Astrocyte (in vitro differentiated cells and primary cell): ENCODE data around the gene CCR4. TPM values are rescaled to one million over a fixed set of nuclear protein-coding genes. Genes with fewer than 3 reads are reported as not detected.

ENCODE experiments used
- DNase-seq: peaks from one replicate; pipeline ENCODE4 v3.0.0-alpha.2; 2010; ENCODE audit warnings: low read depth
- FAIRE-seq: peaks from 2 replicates; lab custom pipeline; 2011; peaks lifted over from hg19 to GRCh38; lab: Jason Lieb, UNC
- H2AFZ ChIP-seq: 2 replicates; pipeline ENCODE4 v1.6.0; 2012; ENCODE audit warnings: low read depth, low read length, inconsistent platforms
- H3K27ac ChIP-seq: 2 replicates; pipeline ENCODE4 v1.5.1; 2011; ENCODE audit warnings: low read depth, low read length, inconsistent platforms
- H3K27me3 ChIP-seq: 2 replicates; pipeline ENCODE4 v1.6.0; 2011; ENCODE audit warnings: low read length, inconsistent platforms; ENCODE audit not compliant: insufficient read depth
- H3K36me3 ChIP-seq: 2 replicates; pipeline ENCODE4 v1.5.1; 2011; ENCODE audit warnings: low read length, inconsistent platforms; ENCODE audit not compliant: insufficient read depth
- H3K4me1 ChIP-seq: 2 replicates; pipeline ENCODE4 v1.5.1; 2011; ENCODE audit warnings: low read length, inconsistent platforms; ENCODE audit not compliant: insufficient read depth
- H3K4me2 ChIP-seq: 2 replicates; pipeline ENCODE4 v1.6.0; 2012; ENCODE audit warnings: low read length, inconsistent platforms
- H3K4me3 ChIP-seq: 2 replicates; pipeline ENCODE4 v1.5.1; 2011; ENCODE audit warnings: low read depth, mild to moderate bottlenecking, low read length, inconsistent platforms; ENCODE audit not compliant: insufficient read depth
- H3K79me2 ChIP-seq: 2 replicates; pipeline ENCODE4 v1.6.0; 2012; ENCODE audit warnings: mild to moderate bottlenecking, low read length, inconsistent platforms; ENCODE audit not compliant: insufficient read depth
- H3K9ac ChIP-seq: 2 replicates; pipeline ENCODE4 v1.6.0; 2012; ENCODE audit warnings: mild to moderate bottlenecking, low read length, inconsistent platforms
- H3K9me3 ChIP-seq: 2 replicates; pipeline ENCODE4 v1.5.1; 2012; ENCODE audit warnings: low read depth, mild to moderate bottlenecking, low read length, inconsistent platforms; ENCODE audit not compliant: insufficient read depth
- H4K20me1 ChIP-seq: 2 replicates; pipeline ENCODE4 v1.6.0; 2012; ENCODE audit warnings: low read length, inconsistent platforms; ENCODE audit not compliant: insufficient read depth
- H3K27ac Mint-ChIP-seq: one replicate; pipeline ENCODE4 v1.8.0; 2021; ENCODE audit warnings: mild to moderate bottlenecking, mixed read lengths; ENCODE audit not compliant: unreplicated experiment
- H3K27me3 Mint-ChIP-seq: one replicate; pipeline ENCODE4 v1.8.0; 2021; ENCODE audit warnings: low read depth, mixed read lengths; ENCODE audit not compliant: unreplicated experiment
- H3K36me3 Mint-ChIP-seq: one replicate; pipeline ENCODE4 v1.8.0; 2021; ENCODE audit warnings: low read depth, mixed read lengths; ENCODE audit not compliant: unreplicated experiment
- H3K4me1 Mint-ChIP-seq: one replicate; pipeline ENCODE4 v1.8.0; 2021; ENCODE audit warnings: low read depth, mixed read lengths; ENCODE audit not compliant: unreplicated experiment
- H3K4me3 Mint-ChIP-seq: one replicate; pipeline ENCODE4 v1.8.0; 2021; ENCODE audit warnings: mild to moderate bottlenecking, moderate library complexity, mixed read lengths; ENCODE audit not compliant: unreplicated experiment
- H3K9me3 Mint-ChIP-seq: one replicate; pipeline ENCODE4 v1.8.0; 2021; ENCODE audit warnings: mild to moderate bottlenecking, mixed read lengths; ENCODE audit not compliant: unreplicated experiment
- EZH2 ChIP-seq: IDR thresholded peaks from 2 replicates; pipeline ENCODE4 v1.6.1; 2012; ENCODE audit warnings: mild to moderate bottlenecking, low read length, inconsistent platforms; ENCODE audit not compliant: insufficient read depth
- total RNA-seq: library from RNA; stranded (reverse); gene quantifications from 2 replicates; pipeline ENCODE4 v1.2.1, GENCODE V29; 2021
- TF ChIP-seq, protein P1 (sequence below): IDR thresholded peaks from 2 replicates; pipeline ENCODE4 v1.5.1; 2011; ENCODE audit warnings: low read depth, mild to moderate bottlenecking, inconsistent platforms, low read length, moderate library complexity; ENCODE audit not compliant: insufficient read depth

The CCR4 gene
- total RNA-seq, 1 donor from 2014 or later: not detected

DNA sequence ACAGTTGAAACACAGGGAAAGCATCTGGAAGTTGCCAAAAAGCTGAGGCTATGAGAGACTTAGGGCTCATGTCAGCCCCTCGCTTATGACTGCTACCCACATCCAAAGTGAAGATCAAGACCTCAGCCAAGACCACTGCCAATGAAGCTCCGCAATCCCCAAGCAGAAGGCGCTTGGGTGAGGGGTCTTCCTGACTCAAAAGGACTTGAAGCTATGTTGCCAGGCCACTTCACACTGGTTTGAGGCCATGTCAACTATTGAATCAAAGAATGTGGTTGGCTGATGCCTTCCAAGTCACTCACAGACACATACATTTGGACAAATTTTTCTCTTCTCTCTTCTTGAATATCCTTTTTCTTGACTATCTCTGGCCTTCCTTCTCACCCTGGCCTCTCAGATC lies 928 bp upstream of the CCR4 start:
- no peaks in the 10 kb centered on the region for H3K4me1 Mint-ChIP-seq
- Histone ChIP-seq H3K27me3 (peaks cover 5% of the 10 kb centered on the region), H3K9me3 (no peaks in the 10 kb centered on the region), H3K4me2 (no peak overlapping the region), H3K4me3 (no peak overlapping the region), H4K20me1 (no peaks in the 10 kb centered on the region), H3K79me2 (no peaks in the 10 kb centered on the region), H3K27ac (no peak overlapping the region), H3K4me1 (no peaks in the 10 kb centered on the region), H2AFZ (no peak overlapping the region), H3K36me3 (no peaks in the 10 kb centered on the region), H3K9ac (no peak overlapping the region)
- H3K27ac Mint-ChIP-seq: no peak overlapping the region
- H3K9me3 Mint-ChIP-seq: no peaks in the 10 kb centered on the region
- H3K4me3 Mint-ChIP-seq: no peak overlapping the region
- peaks cover 18% of the 10 kb centered on the region for H3K27me3 Mint-ChIP-seq
- peaks cover 2% of the 10 kb centered on the region for H3K36me3 Mint-ChIP-seq
- TF ChIP-seq, protein P1, sequence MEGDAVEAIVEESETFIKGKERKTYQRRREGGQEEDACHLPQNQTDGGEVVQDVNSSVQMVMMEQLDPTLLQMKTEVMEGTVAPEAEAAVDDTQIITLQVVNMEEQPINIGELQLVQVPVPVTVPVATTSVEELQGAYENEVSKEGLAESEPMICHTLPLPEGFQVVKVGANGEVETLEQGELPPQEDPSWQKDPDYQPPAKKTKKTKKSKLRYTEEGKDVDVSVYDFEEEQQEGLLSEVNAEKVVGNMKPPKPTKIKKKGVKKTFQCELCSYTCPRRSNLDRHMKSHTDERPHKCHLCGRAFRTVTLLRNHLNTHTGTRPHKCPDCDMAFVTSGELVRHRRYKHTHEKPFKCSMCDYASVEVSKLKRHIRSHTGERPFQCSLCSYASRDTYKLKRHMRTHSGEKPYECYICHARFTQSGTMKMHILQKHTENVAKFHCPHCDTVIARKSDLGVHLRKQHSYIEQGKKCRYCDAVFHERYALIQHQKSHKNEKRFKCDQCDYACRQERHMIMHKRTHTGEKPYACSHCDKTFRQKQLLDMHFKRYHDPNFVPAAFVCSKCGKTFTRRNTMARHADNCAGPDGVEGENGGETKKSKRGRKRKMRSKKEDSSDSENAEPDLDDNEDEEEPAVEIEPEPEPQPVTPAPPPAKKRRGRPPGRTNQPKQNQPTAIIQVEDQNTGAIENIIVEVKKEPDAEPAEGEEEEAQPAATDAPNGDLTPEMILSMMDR: no peak
- TF ChIP-seq EZH2: no peak
- no peak for DNase-seq
- FAIRE-seq: no peak

DNA sequence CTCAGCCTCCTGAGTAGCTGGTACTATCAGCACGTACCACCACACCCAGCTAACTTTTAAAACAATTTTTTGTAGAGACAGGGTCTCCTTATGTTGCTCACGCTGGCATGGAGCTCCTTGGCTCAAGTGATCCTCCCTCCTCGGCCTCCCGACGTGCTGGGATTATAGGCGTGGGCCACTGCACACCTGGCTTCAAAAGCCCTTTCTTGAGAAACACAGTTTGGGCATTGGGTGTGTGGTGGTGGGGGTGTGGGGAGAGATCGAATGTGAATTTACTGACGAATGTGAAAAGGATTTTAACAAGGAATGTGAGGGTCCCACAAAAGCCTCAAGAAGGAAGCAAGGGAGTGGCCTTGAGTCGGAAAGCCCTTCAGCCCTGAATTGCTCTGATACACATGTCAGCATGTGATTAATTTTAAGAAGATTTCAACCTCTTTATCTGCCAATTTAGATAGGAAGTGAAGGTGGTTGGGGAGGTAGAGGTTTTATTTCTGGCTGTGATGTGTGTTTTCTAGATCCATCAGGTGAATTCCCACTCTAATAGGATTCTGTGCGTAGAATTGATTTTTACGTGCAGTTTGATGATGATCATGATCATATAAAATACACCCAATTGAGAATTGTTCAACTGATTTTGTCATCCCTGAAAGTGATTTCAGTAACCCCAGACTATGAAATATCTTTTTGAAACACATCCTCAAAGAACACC lies 1.1 kb downstream of the CCR4 start:
- H3K4me1 ChIP-seq: no peaks in the 10 kb centered on the region
- no peak overlapping the region for H3K9ac ChIP-seq
- no peak for FAIRE-seq
- H3K4me3 ChIP-seq: no peak overlapping the region
- Mint-ChIP-seq H3K36me3 (peaks cover 2% of the 10 kb centered on the region), H3K27ac (no peak overlapping the region), H3K4me3 (no peak overlapping the region), H3K4me1 (no peaks in the 10 kb centered on the region), H3K27me3 (peaks cover 18% of the 10 kb centered on the region), H3K9me3 (no peaks in the 10 kb centered on the region)
- H3K4me2 ChIP-seq: no peak overlapping the region
- peaks cover 5% of the 10 kb centered on the region for H3K27me3 ChIP-seq
- no peaks in the 10 kb centered on the region for H3K36me3 ChIP-seq
- H3K79me2 ChIP-seq: no peaks in the 10 kb centered on the region
- TF ChIP-seq EZH2: no peak
- TF ChIP-seq, protein P1: no peak
- DNase-seq: no peak
- H4K20me1 ChIP-seq: no peaks in the 10 kb centered on the region
- no peak overlapping the region for H2AFZ ChIP-seq
- no peak overlapping the region for H3K27ac ChIP-seq
- H3K9me3 ChIP-seq: no peaks in the 10 kb centered on the region

GRCh38 chr3:32954506-32954905 lies 3.1 kb downstream of the CCR4 start:
- no peak for DNase-seq
- Histone ChIP-seq H3K4me3 (no peak overlapping the region), H3K36me3 (no peaks in the 10 kb centered on the region), H3K9me3 (no peaks in the 10 kb centered on the region), H4K20me1 (no peaks in the 10 kb centered on the region), H3K4me2 (no peak overlapping the region), H3K27ac (no peak overlapping the region), H3K79me2 (no peaks in the 10 kb centered on the region), H2AFZ (no peak overlapping the region), H3K27me3 (peaks cover 3% of the 10 kb centered on the region), H3K9ac (no peak overlapping the region), H3K4me1 (no peaks in the 10 kb centered on the region)
- no peak overlapping the region for H3K4me3 Mint-ChIP-seq
- peaks cover 13% of the 10 kb centered on the region for H3K27me3 Mint-ChIP-seq
- FAIRE-seq: no peak
- H3K9me3 Mint-ChIP-seq: no peaks in the 10 kb centered on the region
- H3K27ac Mint-ChIP-seq: no peak overlapping the region
- H3K36me3 Mint-ChIP-seq: peaks cover 2% of the 10 kb centered on the region
- TF ChIP-seq, protein P1: no peak
- no peak for TF ChIP-seq EZH2
- peaks cover 3% of the 10 kb centered on the region for H3K4me1 Mint-ChIP-seq
